Measurements from ENCODE around the gene SIDT1. TPM values are rescaled to one million over a fixed set of nuclear protein-coding genes. Genes with fewer than 3 reads are reported as not detected.

Gene SIDT1
- not detected for polyA plus RNA-seq (2013, experiment 1 of 2)
- 0.01 TPM for polyA plus RNA-seq (2013, experiment 2 of 2)

DNA sequence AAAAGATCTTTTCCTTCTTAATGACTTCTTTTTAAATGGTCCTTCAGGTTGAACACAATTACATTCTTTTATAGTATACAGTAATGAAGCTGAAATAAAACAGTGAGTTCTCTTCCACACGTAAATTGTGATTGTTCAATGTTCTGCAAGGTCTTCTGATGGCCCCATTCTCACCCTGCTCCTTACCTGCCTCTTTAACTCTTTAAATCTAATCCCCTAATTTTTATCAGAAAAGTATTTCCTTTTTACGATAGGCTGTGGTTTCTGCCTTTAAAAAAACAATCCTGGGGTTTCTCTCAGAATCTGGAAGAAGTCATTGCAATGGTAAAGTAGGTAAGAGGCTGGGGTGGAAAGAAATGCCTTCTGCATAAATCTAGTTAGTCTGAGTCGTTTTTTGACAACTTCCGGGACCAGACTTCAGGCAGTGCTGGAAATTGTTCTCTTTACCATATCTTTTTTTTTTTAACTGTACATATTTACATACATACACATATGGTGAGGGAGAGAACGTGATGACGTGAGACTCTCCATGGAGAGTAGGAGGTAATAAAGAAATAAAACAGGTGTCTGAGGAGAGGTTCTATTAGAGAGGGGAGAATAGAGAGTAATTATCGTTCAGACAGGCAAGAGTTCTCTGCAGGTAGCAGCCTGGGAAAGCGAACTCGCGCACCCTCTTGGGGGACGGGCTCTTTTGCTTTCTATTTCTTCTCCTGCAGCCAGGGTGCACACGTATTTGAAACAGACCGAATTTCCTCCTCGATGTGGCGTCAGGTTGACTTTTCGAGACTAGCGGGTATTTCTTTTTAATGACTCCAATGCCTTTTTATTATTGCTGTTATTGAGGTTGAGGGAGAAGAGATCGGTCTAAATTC lies at the start of gene SIDT1:
TSS of gene SIDT1 (plus strand) at position 730 of the 872 bp plus-strand sequence. CDS start 467 bp downstream, outside the sequence.
- Histone ChIP-seq H3K4ac (ENCODE audit: low read depth, low read length) (no peak within 1 kb of the TSS), H3K56ac (ENCODE audit: low read length) (peak within 1 kb of the TSS; percentile 22), H3K4me1 (ENCODE audit: control insufficient read depth, low read depth, low read length) (no peaks in the 10 kb centered on the region), H3K27ac (ENCODE audit: low read depth, low read length) (no peak within 1 kb of the TSS), H3K79me1 (ENCODE audit: low read length) (no peaks in the 10 kb centered on the region), H3K18ac (ENCODE audit: low read length) (no peak within 1 kb of the TSS), H4K5ac (ENCODE audit: low read length) (no peak within 1 kb of the TSS), H2BK15ac (replicated peaks; ENCODE audit: low read depth) (no peak within 1 kb of the TSS), H3K4me2 (ENCODE audit: low read length) (peak within 1 kb of the TSS; percentile 59), H2BK5ac (ENCODE audit: low read length) (no peak within 1 kb of the TSS), H2AK5ac (ENCODE audit: low read length) (no peak within 1 kb of the TSS), H3K79me2 (ENCODE audit: control insufficient read depth, insufficient read depth, low read length) (no peaks in the 10 kb centered on the region), H4K8ac (ENCODE audit: low read depth, low read length) (no peak within 1 kb of the TSS), H3K36me3 (ENCODE audit: control insufficient read depth, insufficient read depth, low read length) (no peaks in the 10 kb centered on the region), H3K27me3 (ENCODE audit: insufficient read depth, low read length, poor library complexity) (peaks cover 30% of the 10 kb centered on the region), H3K23ac (ENCODE audit: low read length) (peak within 1 kb of the TSS; percentile 48), H3K4me3 (ENCODE audit: low read length) (peak within 1 kb of the TSS; percentile 5), H3K9ac (ENCODE audit: low read length) (peak within 1 kb of the TSS; percentile 35), H2BK120ac (ENCODE audit: low read depth, low read length) (no peak within 1 kb of the TSS)
- DNase-seq = peak; percentile 10
- no CpG with 5 or more reads among the region's 18 CpGs for WGBS (ENCODE audit: extremely low coverage, insufficient coverage, low lambda C conversion rate)

DNA sequence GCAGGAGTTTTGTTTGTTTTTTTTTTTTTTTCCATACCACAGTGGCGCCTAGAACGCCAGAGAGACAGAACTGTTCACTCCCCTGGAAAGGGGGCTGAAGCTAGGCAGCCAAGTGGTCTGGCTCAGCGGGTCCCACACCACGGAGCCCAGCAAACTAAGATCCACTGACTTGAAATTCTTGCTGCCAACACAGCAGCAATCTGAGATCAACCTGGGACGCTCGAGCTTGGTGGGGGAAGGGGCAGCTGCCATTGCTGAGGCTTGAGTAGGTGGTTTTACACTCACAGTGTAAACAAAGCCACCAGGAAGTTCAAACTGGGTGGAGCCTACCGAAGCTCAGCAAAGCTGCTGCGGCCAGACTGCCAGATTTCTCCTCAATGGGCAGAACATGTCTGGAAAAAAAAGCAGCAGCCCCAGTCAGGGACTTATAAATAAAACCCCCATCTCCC lies 47.2 kb upstream of the SIDT1 start:
- Histone ChIP-seq H3K23ac (ENCODE audit: low read length) (no peak overlapping the region), H3K56ac (ENCODE audit: low read length) (no peak overlapping the region), H3K27ac (ENCODE audit: low read depth, low read length) (no peak overlapping the region), H3K79me2 (ENCODE audit: control insufficient read depth, insufficient read depth, low read length) (no peaks in the 10 kb centered on the region), H2BK5ac (ENCODE audit: low read length) (no peak overlapping the region), H2BK15ac (replicated peaks; ENCODE audit: low read depth) (no peak overlapping the region), H3K36me3 (ENCODE audit: control insufficient read depth, insufficient read depth, low read length) (no peaks in the 10 kb centered on the region), H3K9ac (ENCODE audit: low read length) (no peak overlapping the region), H2AK5ac (ENCODE audit: low read length) (no peak overlapping the region), H3K27me3 (ENCODE audit: insufficient read depth, low read length, poor library complexity) (no peaks in the 10 kb centered on the region), H3K79me1 (ENCODE audit: low read length) (no peaks in the 10 kb centered on the region), H4K5ac (ENCODE audit: low read length) (no peak overlapping the region), H3K4me1 (ENCODE audit: control insufficient read depth, low read depth, low read length) (no peaks in the 10 kb centered on the region), H3K4me3 (ENCODE audit: low read length) (no peak overlapping the region), H4K8ac (ENCODE audit: low read depth, low read length) (no peak overlapping the region), H3K4ac (ENCODE audit: low read depth, low read length) (no peak overlapping the region), H2BK120ac (ENCODE audit: low read depth, low read length) (no peak overlapping the region), H3K18ac (ENCODE audit: low read length) (no peak overlapping the region), H3K4me2 (ENCODE audit: low read length) (no peak overlapping the region)
- DNase-seq = peak; percentile 4
- no CpG with 5 or more reads among the region's 8 CpGs for WGBS (ENCODE audit: extremely low coverage, insufficient coverage, low lambda C conversion rate)

DNA sequence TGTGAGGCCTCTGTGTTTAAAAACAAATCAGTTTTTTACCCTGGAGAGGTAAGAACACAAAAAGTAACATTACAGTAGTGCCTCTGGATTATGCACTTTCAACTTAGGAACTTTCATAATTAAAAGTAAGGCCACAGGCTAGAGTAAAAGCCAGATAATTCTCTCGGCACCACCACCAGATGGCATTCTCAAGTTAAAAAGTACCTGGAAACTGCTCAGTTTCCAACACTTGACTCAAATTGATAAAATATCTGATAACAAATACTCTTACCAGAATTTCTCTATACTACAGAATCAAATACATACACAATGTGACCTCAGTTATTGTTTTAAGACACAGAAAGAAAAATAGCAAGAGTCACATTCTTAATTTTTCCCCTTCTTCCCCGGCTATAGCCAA lies 37.3 kb upstream of the SIDT1 start:
- Histone ChIP-seq H3K18ac (ENCODE audit: low read length) (no peak overlapping the region), H3K79me2 (ENCODE audit: control insufficient read depth, insufficient read depth, low read length) (no peaks in the 10 kb centered on the region), H2BK15ac (replicated peaks; ENCODE audit: low read depth) (no peak overlapping the region), H4K5ac (ENCODE audit: low read length) (no peak overlapping the region), H3K4ac (ENCODE audit: low read depth, low read length) (no peak overlapping the region), H3K4me3 (ENCODE audit: low read length) (no peak overlapping the region), H2BK120ac (ENCODE audit: low read depth, low read length) (no peak overlapping the region), H3K56ac (ENCODE audit: low read length) (no peak overlapping the region), H3K4me1 (ENCODE audit: control insufficient read depth, low read depth, low read length) (no peaks in the 10 kb centered on the region), H3K9ac (ENCODE audit: low read length) (no peak overlapping the region), H2AK5ac (ENCODE audit: low read length) (no peak overlapping the region), H3K4me2 (ENCODE audit: low read length) (no peak overlapping the region), H4K8ac (ENCODE audit: low read depth, low read length) (no peak overlapping the region), H3K27me3 (ENCODE audit: insufficient read depth, low read length, poor library complexity) (no peaks in the 10 kb centered on the region), H3K36me3 (ENCODE audit: control insufficient read depth, insufficient read depth, low read length) (no peaks in the 10 kb centered on the region), H3K27ac (ENCODE audit: low read depth, low read length) (no peak overlapping the region), H3K23ac (ENCODE audit: low read length) (no peak overlapping the region), H2BK5ac (ENCODE audit: low read length) (no peak overlapping the region), H3K79me1 (ENCODE audit: low read length) (no peaks in the 10 kb centered on the region)
- WGBS (ENCODE audit: extremely low coverage, insufficient coverage, low lambda C conversion rate) = no CpG with 5 or more reads among the region's 2 CpGs
- DNase-seq = peak; percentile 32

DNA sequence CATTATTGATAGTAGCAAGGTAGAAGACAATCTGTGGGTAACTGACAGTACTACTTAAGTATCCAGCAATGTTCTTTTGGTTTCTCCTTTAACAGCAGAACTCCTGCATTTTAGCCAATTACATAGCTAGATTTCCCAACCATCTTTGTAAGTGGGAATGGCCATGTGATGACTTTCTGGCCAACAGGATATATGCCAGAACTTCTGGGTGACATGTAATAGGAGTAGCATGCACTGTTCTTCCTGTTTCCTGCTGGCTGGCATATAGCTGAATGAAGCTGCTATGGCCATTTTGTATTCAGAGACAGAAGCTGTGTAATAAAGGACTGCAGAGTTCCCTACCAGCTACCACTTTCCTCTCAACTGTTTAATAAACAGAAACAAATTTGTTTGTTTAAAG lies 35.4 kb upstream of the SIDT1 start:
- DNase-seq = no peak
- Histone ChIP-seq H3K27ac (ENCODE audit: low read depth, low read length) (no peak overlapping the region), H3K18ac (ENCODE audit: low read length) (no peak overlapping the region), H2AK5ac (ENCODE audit: low read length) (no peak overlapping the region), H3K4me1 (ENCODE audit: control insufficient read depth, low read depth, low read length) (no peaks in the 10 kb centered on the region), H4K8ac (ENCODE audit: low read depth, low read length) (no peak overlapping the region), H3K4me3 (ENCODE audit: low read length) (no peak overlapping the region), H3K56ac (ENCODE audit: low read length) (no peak overlapping the region), H3K79me1 (ENCODE audit: low read length) (no peaks in the 10 kb centered on the region), H3K4ac (ENCODE audit: low read depth, low read length) (no peak overlapping the region), H2BK15ac (replicated peaks; ENCODE audit: low read depth) (no peak overlapping the region), H3K9ac (ENCODE audit: low read length) (no peak overlapping the region), H3K23ac (ENCODE audit: low read length) (no peak overlapping the region), H3K36me3 (ENCODE audit: control insufficient read depth, insufficient read depth, low read length) (no peaks in the 10 kb centered on the region), H3K79me2 (ENCODE audit: control insufficient read depth, insufficient read depth, low read length) (no peaks in the 10 kb centered on the region), H2BK120ac (ENCODE audit: low read depth, low read length) (no peak overlapping the region), H4K5ac (ENCODE audit: low read length) (no peak overlapping the region), H3K4me2 (ENCODE audit: low read length) (no peak overlapping the region), H2BK5ac (ENCODE audit: low read length) (no peak overlapping the region), H3K27me3 (ENCODE audit: insufficient read depth, low read length, poor library complexity) (no peaks in the 10 kb centered on the region)

DNA sequence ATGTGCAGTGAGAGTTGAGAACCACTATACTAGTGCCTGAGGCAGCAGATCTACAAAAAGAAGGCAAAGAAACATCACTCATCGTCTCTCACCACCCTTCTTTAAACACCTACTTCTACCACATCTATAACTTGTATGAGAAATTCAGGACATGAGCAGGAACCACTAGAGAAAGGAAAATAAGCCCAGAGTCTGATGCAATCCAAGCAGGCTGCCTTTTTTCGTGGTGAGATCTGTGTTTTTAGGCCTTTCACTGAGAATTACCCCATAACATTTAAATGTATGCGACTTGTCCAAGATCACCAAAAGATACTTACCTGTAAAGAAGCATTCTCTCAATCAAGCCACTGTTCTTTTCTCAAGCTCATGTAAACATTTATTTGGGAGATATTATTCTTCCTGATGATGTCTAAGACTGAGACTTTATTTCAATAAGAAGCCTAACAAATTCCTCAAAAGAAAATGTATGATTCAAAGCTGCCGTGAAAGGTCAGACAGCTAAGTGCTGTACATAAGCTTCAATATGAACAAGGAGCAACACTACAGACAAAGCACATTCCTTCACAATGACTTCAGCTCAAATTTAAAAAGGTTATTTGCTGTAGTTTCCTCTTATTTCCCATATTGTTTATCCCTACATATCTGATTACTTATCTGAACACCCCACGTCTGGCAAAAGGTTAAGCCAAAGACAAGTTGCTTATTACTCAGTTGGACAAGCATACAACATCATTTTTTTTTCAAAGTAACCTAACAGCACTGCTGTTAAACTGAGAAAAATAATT lies 33.9 kb upstream of the SIDT1 start:
- WGBS (ENCODE audit: extremely low coverage, insufficient coverage, low lambda C conversion rate) = no CpG with 5 or more reads among the region's 5 CpGs
- no peak for DNase-seq
- Histone ChIP-seq H3K23ac (ENCODE audit: low read length) (no peak overlapping the region), H3K4me2 (ENCODE audit: low read length) (no peak overlapping the region), H3K9ac (ENCODE audit: low read length) (no peak overlapping the region), H3K4ac (ENCODE audit: low read depth, low read length) (no peak overlapping the region), H2AK5ac (ENCODE audit: low read length) (no peak overlapping the region), H2BK120ac (ENCODE audit: low read depth, low read length) (no peak overlapping the region), H2BK15ac (replicated peaks; ENCODE audit: low read depth) (no peak overlapping the region), H3K18ac (ENCODE audit: low read length) (no peak overlapping the region), H3K27ac (ENCODE audit: low read depth, low read length) (no peak overlapping the region), H3K56ac (ENCODE audit: low read length) (no peak overlapping the region), H3K27me3 (ENCODE audit: insufficient read depth, low read length, poor library complexity) (no peaks in the 10 kb centered on the region), H3K4me3 (ENCODE audit: low read length) (no peak overlapping the region), H3K36me3 (ENCODE audit: control insufficient read depth, insufficient read depth, low read length) (no peaks in the 10 kb centered on the region), H4K8ac (ENCODE audit: low read depth, low read length) (no peak overlapping the region), H4K5ac (ENCODE audit: low read length) (no peak overlapping the region), H3K4me1 (ENCODE audit: control insufficient read depth, low read depth, low read length) (no peaks in the 10 kb centered on the region), H2BK5ac (ENCODE audit: low read length) (no peak overlapping the region), H3K79me2 (ENCODE audit: control insufficient read depth, insufficient read depth, low read length) (no peaks in the 10 kb centered on the region), H3K79me1 (ENCODE audit: low read length) (no peaks in the 10 kb centered on the region)
